Tibial nerve (tissue), 4 donors: ENCODE measurements around the gene OR51B2. TPM values are rescaled to one million over a fixed set of nuclear protein-coding genes. Genes with fewer than 3 reads are reported as not detected.
"Not testable (repeated sequence)": the region's sequence is repeated elsewhere in the genome, so short reads cannot be mapped to it uniquely, and the experiment has no call there.

ENCODE experiments used
- DNase-seq, 2 donors: peaks; one replicate each; pipeline ENCODE4 v3.0.0-alpha.2; 2019; ENCODE audit warnings: low spot score in 2 of 2
- H3K27ac ChIP-seq, 4 donors: fragments of 200-600 bp; sonication (generic) in 3 of 4; one replicate each; pipeline ENCODE4 v1.5.1; 2017 to 2019; ENCODE audit warnings: mild to moderate bottlenecking in 1 of 4
- H3K27me3 ChIP-seq, 2 donors: fragments of 200-600 bp; sonication (generic) in 1 of 2; one replicate each; pipeline versions ENCODE4 v1.5.1 to v1.6.0; 2017 to 2019
- H3K36me3 ChIP-seq, 3 donors: fragments of 200-600 bp; sonication (generic); one replicate each; pipeline ENCODE4 v1.5.1; 2018 to 2019
- H3K4me1 ChIP-seq, 4 donors: fragments of 200-600 bp; sonication (generic) in 3 of 4; one replicate each; pipeline ENCODE4 v1.5.1; 2017 to 2019
- H3K4me3 ChIP-seq, 4 donors: fragments of 200-600 bp; sonication (generic) in 3 of 4; one replicate each; pipeline ENCODE4 v1.5.1; 2017 to 2019; ENCODE audit warnings: mild to moderate bottlenecking in 1 of 4, moderate library complexity in 1 of 4
- H3K9me3 ChIP-seq, 4 donors: fragments of 200-600 bp; sonication (generic) in 3 of 4; one replicate each; pipeline ENCODE4 v1.5.1; 2017 to 2019
- EP300 ChIP-seq, 2 donors: sonication (generic); formaldehyde crosslinking; IDR thresholded peaks; one replicate each; pipeline ENCODE4 v1.6.1; 2017; ENCODE audit warnings: antibody characterized with exemption in 2 of 2, mild to moderate bottlenecking in 1 of 2
- POLR2A ChIP-seq, 2 donors: fragments of 450-650 bp; IDR thresholded peaks; one replicate each; pipeline ENCODE4 v1.6.1; 2017; ENCODE audit warnings: antibody characterized with exemption in 2 of 2, mild to moderate bottlenecking in 2 of 2, moderate library complexity in 2 of 2
- WGBS, 2 donors: methylation state at CpG; one replicate each; pipeline ENCODE4 v1.1.5; 2018; 5-methylcytosine and 5-hydroxymethylcytosine counted together
- total RNA-seq, 4 donors: library from RNA; depleted of rRNA; stranded (reverse); fragments of >200 nt; gene quantifications; one replicate each; pipeline ENCODE4 v1.1.0, GENCODE V29; 2016
- TF ChIP-seq, protein P1 (sequence below), 5 experiments: fragments of 200-600 bp in 3 of 5; fragments of 450-650 bp in 2 of 5; sonication (generic) in 3 of 5; IDR thresholded peaks; one replicate each; pipeline ENCODE4 v1.5.1; 2016 to 2019; ENCODE audit warnings: antibody characterized with exemption in 5 of 5, mild to moderate bottlenecking in 3 of 5, moderate library complexity in 2 of 5

Gene OR51B2
- total RNA-seq, 4 donors from 2014 or later: 0.63 TPM; not detected in 3

DNA sequence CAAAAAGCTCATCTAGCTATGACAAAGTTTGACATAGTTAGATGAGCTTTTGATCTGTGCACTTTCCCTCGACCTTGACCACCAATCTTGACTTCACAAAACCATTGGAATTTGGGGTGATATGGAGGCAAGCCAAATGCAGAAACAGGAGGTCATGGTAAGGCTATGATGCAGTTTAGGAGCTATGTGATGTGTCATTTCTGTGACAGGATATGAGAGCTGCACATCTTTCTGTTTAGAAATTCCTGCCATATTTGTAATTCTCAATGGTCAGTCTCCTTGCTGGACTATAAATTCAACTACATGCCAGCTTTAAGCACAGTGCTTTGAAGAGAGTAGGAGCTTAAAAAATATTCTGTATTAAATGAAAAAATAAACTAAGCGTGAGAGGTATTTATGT, 40.1 kb upstream of the OR51B2 start:
- TF ChIP-seq, protein P1, sequence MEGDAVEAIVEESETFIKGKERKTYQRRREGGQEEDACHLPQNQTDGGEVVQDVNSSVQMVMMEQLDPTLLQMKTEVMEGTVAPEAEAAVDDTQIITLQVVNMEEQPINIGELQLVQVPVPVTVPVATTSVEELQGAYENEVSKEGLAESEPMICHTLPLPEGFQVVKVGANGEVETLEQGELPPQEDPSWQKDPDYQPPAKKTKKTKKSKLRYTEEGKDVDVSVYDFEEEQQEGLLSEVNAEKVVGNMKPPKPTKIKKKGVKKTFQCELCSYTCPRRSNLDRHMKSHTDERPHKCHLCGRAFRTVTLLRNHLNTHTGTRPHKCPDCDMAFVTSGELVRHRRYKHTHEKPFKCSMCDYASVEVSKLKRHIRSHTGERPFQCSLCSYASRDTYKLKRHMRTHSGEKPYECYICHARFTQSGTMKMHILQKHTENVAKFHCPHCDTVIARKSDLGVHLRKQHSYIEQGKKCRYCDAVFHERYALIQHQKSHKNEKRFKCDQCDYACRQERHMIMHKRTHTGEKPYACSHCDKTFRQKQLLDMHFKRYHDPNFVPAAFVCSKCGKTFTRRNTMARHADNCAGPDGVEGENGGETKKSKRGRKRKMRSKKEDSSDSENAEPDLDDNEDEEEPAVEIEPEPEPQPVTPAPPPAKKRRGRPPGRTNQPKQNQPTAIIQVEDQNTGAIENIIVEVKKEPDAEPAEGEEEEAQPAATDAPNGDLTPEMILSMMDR (IDR thresholded peaks at IDR 0.05): no peak
- TF ChIP-seq EP300 (IDR thresholded peaks at IDR 0.05) (no peak), POLR2A (IDR thresholded peaks at IDR 0.05) (no peak)
- Histone ChIP-seq H3K4me1 (no peaks in the 10 kb centered on the region), H3K27me3 (no peaks in the 10 kb centered on the region), H3K4me3 (no peak overlapping the region), H3K9me3 (no peaks in the 10 kb centered on the region), H3K36me3 (no peaks in the 10 kb centered on the region), H3K27ac (no peak overlapping the region)
- DNase-seq: no peak
- WGBS, 2 donors: 52 to 60% methylated on average over 2 of the region's 2 CpGs

GRCh38 chr11:5363679-5364078, 39.6 kb upstream of the OR51B2 start:
- H3K36me3 ChIP-seq: no peaks in the 10 kb centered on the region
- no peak for DNase-seq
- no peaks in the 10 kb centered on the region for H3K4me1 ChIP-seq
- H3K27me3 ChIP-seq: no peaks in the 10 kb centered on the region
- WGBS, 2 donors: 94% methylated on average over 1 of the region's 1 CpG
- no peak overlapping the region for H3K4me3 ChIP-seq
- TF ChIP-seq EP300 (IDR thresholded peaks at IDR 0.05) (no peak), POLR2A (IDR thresholded peaks at IDR 0.05) (no peak)
- TF ChIP-seq, protein P1 (IDR thresholded peaks at IDR 0.05): no peak
- H3K27ac ChIP-seq: no peak overlapping the region
- H3K9me3 ChIP-seq: no peaks in the 10 kb centered on the region

DNA sequence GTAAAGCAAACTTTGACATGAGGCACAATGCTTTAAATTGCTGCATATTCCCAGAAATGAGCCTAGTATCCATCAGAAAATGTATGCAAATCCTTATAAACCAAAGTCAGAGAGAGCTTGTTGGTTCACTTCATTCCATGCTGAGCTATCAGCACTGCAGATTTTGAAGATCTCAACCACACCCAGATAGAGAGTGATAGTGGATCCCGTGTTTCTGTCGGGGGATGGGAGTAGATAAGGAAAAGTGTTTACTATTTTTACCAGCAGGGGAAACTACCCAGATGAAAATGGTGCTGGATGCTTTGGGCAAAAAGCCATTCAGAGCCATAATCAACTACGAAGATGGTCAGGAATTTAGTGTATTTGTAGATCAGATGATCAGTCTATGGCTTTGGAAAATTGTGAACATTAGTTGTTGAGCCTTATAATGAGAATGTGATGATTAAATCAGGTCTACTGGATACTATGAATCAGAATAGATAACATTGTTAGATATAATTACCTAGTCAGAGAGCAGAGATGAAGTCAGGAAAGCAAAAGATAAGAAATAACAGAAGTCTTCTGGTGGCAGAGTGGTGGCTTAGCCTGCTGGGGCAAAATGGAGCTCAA, 38.0 kb upstream of the OR51B2 start:
- H3K9me3 ChIP-seq: no peaks in the 10 kb centered on the region
- no peak overlapping the region for H3K4me3 ChIP-seq
- WGBS, 2 donors: 61 to 80% methylated on average over 3 of the region's 3 CpGs
- H3K27ac ChIP-seq: no peak overlapping the region
- DNase-seq: no peak
- no peaks in the 10 kb centered on the region for H3K4me1 ChIP-seq
- TF ChIP-seq, protein P1 (IDR thresholded peaks at IDR 0.05): no peak
- TF ChIP-seq POLR2A (IDR thresholded peaks at IDR 0.05) (no peak), EP300 (IDR thresholded peaks at IDR 0.05) (no peak)
- H3K27me3 ChIP-seq: no peaks in the 10 kb centered on the region
- H3K36me3 ChIP-seq: no peaks in the 10 kb centered on the region

DNA sequence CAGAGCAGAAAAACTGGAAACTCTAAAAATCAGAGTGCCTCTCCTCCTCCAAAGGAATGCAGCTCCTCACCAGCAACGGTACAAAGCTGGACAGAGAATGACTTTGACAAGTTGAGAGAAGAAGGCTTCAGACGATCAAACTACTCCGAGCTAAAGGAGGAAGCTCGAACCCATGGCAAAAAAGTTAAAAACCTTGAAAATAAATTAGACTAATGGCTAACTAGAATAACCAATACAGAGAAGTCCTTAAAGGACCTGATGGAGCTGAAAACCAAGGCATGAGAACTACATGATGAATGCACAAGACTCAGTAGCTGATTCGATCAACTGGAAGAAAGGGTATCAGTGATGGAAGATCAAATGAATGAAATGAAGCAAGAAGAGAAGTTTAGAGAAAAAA, 31.9 kb upstream of the OR51B2 start:
- WGBS, 2 donors: 89% methylated on average over 5 of the region's 5 CpGs
- DNase-seq, H3K4me1 ChIP-seq, H3K36me3 ChIP-seq, H3K4me3 ChIP-seq, H3K27ac ChIP-seq, H3K27me3 ChIP-seq, H3K9me3 ChIP-seq: not testable (repeated sequence)

DNA sequence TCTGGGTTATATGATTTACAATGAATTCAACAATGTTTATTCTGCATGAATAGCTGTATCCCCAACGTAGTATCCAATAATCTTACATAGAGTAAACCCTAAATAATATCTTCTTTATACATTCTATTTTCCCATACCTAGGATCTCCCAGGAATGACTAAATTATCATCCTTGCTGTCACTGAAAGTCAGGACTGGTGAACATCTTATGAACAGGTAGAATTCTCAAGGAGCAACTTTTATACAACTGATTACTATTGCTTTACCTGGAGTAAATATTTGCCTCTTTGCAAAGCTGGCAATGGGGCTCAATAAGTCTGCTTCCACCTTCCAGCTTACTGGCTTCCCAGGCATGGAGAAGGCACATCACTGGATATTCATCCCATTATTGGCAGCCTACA, 27.1 kb upstream of the OR51B2 start, which contains the start of gene OR51B6:
TSS of gene OR51B6 (plus strand) at position 301 of the 400 bp plus-strand sequence. CDS start at position 301, 0 bp downstream.
- TF ChIP-seq, protein P1 (IDR thresholded peaks at IDR 0.05): no peak
- TF ChIP-seq EP300 (IDR thresholded peaks at IDR 0.05) (no peak), POLR2A (IDR thresholded peaks at IDR 0.05) (no peak)
- Histone ChIP-seq H3K9me3 (no peaks in the 10 kb centered on the region), H3K27me3 (no peaks in the 10 kb centered on the region), H3K4me3 (no peak within 1 kb of the TSS), H3K4me1 (no peaks in the 10 kb centered on the region), H3K27ac (no peak within 1 kb of the TSS), H3K36me3 (no peaks in the 10 kb centered on the region)
- DNase-seq: no peak
- 74 to 75% methylated on average over 1 of the region's 1 CpG for WGBS, 2 donors

DNA sequence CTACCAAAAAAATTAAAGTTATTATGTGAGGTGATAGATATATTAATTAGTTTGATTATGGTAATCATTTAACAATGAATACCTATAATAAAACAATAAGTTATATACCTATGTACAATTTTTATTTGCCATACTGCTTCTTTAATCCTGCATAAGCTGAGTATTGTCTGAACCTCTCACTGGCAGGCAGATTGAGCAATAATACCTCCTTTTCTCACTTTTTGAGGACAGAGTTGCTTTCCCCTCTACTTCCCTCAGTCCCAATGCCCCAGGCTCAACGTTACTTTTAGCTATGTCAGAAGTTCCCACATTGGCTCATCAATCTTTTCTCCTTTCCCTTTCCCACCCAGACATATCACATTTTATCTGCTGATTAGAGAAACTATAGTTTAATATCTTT, 25.5 kb upstream of the OR51B2 start:
- H3K27ac ChIP-seq: no peak overlapping the region
- WGBS, 2 donors: 29 to 43% methylated on average over 1 of the region's 1 CpG
- no peaks in the 10 kb centered on the region for H3K27me3 ChIP-seq
- H3K4me1 ChIP-seq: no peaks in the 10 kb centered on the region
- no peaks in the 10 kb centered on the region for H3K9me3 ChIP-seq
- DNase-seq: no peak
- no peak overlapping the region for H3K4me3 ChIP-seq
- H3K36me3 ChIP-seq: no peaks in the 10 kb centered on the region
- TF ChIP-seq, protein P1 (IDR thresholded peaks at IDR 0.05): no peak
- TF ChIP-seq POLR2A (IDR thresholded peaks at IDR 0.05): no peak
- no peak for TF ChIP-seq EP300 (IDR thresholded peaks at IDR 0.05)
